ENCODE results near the gene EHF.
"Not testable (repeated sequence)": the region's sequence is repeated elsewhere in the genome, so short reads cannot be mapped to it uniquely, and the experiment has no call there.

Gene EHF

GRCh38 chr11:34674038-34674437, 53.1 kb downstream of the EHF start:
- DNase-seq, result no peak

- no peak for DNase-seq
These were observed 55.3 kb downstream of the EHF start for GRCh38 chr11:34676227-34676626.

- no peak for DNase-seq
These were observed 58.8 kb downstream of the EHF start for GRCh38 chr11:34679681-34680080.

- DNase-seq, result no peak
These were observed 59.3 kb downstream of the EHF start for GRCh38 chr11:34680206-34680605.

- DNase-seq, result no peak
These were observed 60.2 kb downstream of the EHF start for GRCh38 chr11:34680918-34681586.

GRCh38 chr11:34682825-34683224, 61.9 kb downstream of the EHF start:
- no peak for DNase-seq

- no peak for DNase-seq
These were observed 62.5 kb downstream of the EHF start for GRCh38 chr11:34683396-34683795.

- DNase-seq, result no peak
These were observed 65.0 kb downstream of the EHF start for GRCh38 chr11:34685864-34686263.

GRCh38 chr11:34692299-34692698, 71.4 kb downstream of the EHF start:
- DNase-seq, result not testable (repeated sequence)

GRCh38 chr11:34696862-34697261, 76.0 kb downstream of the EHF start:
- DNase-seq, result no peak

GRCh38 chr11:34706709-34707461, 86.0 kb downstream of the EHF start:
- DNase-seq, result no peak

GRCh38 chr11:34707462-34707840, 86.6 kb downstream of the EHF start:
- no peak for DNase-seq

Measured in RPMI8226 (cell line).